Measurements from ENCODE around the gene QTRT2. TPM values are rescaled to one million over a fixed set of nuclear protein-coding genes. Genes with fewer than 3 reads are reported as not detected.

QTRT2 gene
- 10 to 100 TPM in 3 of 4 donors, 1 to 10 TPM in 1; 9.4 to 29.1 (median 21.3) TPM for total RNA-seq

DNA sequence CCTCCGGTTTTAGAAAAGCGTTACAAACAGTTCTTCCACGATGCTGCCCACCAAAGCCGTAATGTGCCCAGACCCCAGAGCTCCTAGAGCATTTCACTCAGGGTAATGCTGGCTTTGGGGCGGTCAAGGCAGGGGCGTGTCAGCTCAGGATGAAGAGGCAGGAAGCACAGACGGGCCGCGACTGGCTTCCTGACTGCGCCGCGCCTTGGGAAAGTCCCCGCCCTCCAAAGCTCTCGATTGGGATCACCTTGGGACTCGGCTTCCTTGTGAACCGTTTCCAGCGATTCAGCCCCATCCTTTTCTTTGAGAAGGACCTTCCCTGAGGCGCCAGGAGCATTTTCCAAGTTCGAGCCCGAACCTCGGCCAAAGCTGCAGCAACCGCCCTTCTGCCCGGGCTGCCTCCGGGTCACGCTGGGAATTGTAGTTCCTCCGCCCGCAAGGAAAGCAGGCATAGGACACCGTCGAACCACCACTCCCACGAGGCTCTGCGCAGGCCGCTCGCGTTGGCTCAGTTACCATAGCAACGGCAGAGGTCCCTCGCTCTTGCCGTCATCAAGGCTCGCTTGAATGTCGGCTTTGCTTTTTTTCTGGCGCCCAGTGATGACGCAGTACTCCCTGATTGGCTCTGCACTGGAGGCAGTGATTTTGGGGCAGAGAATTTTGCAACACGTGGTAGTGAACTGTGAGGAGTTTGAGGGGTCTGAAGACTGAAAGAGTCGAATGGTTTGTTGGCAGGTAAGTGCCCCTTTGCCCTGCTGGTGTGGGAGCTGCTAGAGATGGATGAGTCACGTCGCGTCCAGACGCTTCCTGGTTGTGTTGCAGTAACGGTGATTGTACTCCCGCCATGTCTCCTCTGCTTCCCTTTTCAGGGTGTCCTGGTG is at the start of gene QTRT2, which contains the start of gene CCDC191:
TSS of gene QTRT2 (plus strand) at position 608 of the 881 bp plus-strand sequence. CDS start 8,521 bp downstream, outside the sequence.
TSS of gene CCDC191 (minus strand) at position 397 of the 881 bp plus-strand sequence. CDS start at position 337, 60 bp downstream.
- H3K27ac ChIP-seq: peak within 1 kb of the TSS; percentile 62 to 89 (median 84)
- no peaks in the 10 kb centered on the region for H3K27me3 ChIP-seq
- TF ChIP-seq, protein P1, sequence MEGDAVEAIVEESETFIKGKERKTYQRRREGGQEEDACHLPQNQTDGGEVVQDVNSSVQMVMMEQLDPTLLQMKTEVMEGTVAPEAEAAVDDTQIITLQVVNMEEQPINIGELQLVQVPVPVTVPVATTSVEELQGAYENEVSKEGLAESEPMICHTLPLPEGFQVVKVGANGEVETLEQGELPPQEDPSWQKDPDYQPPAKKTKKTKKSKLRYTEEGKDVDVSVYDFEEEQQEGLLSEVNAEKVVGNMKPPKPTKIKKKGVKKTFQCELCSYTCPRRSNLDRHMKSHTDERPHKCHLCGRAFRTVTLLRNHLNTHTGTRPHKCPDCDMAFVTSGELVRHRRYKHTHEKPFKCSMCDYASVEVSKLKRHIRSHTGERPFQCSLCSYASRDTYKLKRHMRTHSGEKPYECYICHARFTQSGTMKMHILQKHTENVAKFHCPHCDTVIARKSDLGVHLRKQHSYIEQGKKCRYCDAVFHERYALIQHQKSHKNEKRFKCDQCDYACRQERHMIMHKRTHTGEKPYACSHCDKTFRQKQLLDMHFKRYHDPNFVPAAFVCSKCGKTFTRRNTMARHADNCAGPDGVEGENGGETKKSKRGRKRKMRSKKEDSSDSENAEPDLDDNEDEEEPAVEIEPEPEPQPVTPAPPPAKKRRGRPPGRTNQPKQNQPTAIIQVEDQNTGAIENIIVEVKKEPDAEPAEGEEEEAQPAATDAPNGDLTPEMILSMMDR (IDR thresholded peaks at IDR 0.05): no peak
- TF ChIP-seq POLR2A (IDR thresholded peaks at IDR 0.05) (no peak), EP300 (IDR thresholded peaks at IDR 0.05) (no peak), POLR2AphosphoS5 (IDR thresholded peaks at IDR 0.05) (peak; percentile 70)
- ATAC-seq: peak; percentile 99
- WGBS, 2 donors (ENCODE audit: low coverage in 1 of 2): 0% methylated on average over 9 to 17 of the region's 49 CpGs
- peaks cover 0 to 3% of the 10 kb centered on the region in 2 donors for H3K36me3 ChIP-seq
- peak within 1 kb of the TSS; percentile 63 for H3K4me3 ChIP-seq
- no peaks in the 10 kb centered on the region for H3K9me3 ChIP-seq
- H3K4me1 ChIP-seq: peaks cover 6 to 34% (median 7%) of the 10 kb centered on the region in 3 donors

DNA sequence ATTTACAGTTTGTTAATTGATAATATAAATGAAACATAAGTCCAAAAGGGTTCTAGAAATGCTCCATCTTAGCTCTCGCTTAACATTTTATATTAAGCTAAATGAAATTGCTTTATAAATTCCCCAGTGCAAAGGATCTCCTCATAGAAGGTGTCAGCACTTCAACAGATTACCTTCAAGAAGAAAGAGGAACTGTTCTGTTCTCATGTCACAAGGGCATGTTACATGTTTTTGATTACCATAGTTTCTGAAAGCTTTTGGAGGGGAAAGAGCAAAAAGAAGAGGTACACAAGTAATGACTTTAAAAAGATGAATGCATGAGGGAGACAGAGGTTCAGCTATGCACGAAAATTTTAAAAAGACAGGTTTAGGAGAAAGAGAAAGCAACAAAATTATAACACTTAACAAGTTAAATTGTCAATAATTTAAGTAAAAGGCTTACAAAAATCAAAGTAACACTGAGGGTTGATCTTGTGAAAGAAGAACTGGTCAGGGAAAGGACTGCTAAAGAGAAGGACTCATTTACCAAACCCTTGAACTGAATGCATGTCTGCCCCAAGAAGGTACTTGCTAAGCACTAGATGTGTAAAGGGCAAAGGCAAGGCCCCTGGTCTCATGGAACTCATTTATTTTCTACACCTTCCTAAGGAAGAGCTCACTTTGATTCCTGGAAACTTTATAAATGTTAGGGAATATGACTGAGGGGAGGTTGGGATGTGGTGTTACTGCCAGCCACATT is 45.3 kb upstream of the QTRT2 start:
- Histone ChIP-seq H3K9me3 (no peaks in the 10 kb centered on the region), H3K4me1 (no peaks in the 10 kb centered on the region), H3K4me3 (no peak overlapping the region), H3K36me3 (peaks cover 0 to 28% of the 10 kb centered on the region in 2 donors), H3K27ac (no peak overlapping the region), H3K27me3 (no peaks in the 10 kb centered on the region)
- TF ChIP-seq EP300 (IDR thresholded peaks at IDR 0.05): no peak
- no peak for ATAC-seq
- 91 to 100% methylated on average over 1 to 2 of the region's 2 CpGs for WGBS, 2 donors (ENCODE audit: low coverage in 1 of 2)

DNA sequence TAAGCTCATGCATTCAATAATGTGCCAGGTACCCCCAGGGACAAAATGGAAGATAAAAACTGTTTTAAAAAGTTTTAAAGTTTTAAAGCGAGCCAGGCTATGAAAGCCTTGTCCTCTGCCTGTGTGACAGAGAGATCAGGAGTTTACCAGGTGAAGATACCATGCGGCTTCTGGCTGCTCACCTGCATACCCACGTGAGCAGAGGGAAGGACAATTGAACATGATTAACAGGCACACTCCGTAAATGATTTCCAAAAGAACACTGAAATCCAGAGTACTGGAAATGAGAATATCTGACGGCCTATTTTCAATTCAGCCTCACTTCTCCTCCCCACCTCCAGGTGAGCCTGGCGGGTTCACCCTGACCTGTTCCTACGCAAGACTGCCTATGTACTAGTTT is 42.3 kb upstream of the QTRT2 start:
- WGBS, 2 donors (ENCODE audit: low coverage in 1 of 2): 84 to 94% methylated on average over 7 of the region's 7 CpGs
- Histone ChIP-seq H3K36me3 (peaks cover 0 to 27% of the 10 kb centered on the region in 2 donors), H3K9me3 (no peaks in the 10 kb centered on the region), H3K27me3 (no peaks in the 10 kb centered on the region), H3K27ac (no peak overlapping the region), H3K4me3 (no peak overlapping the region), H3K4me1 (no peaks in the 10 kb centered on the region)
- no peak for ATAC-seq
- TF ChIP-seq POLR2AphosphoS5 (IDR thresholded peaks at IDR 0.05): no peak
- TF ChIP-seq POLR2A (IDR thresholded peaks at IDR 0.05): no peak
- TF ChIP-seq, protein P1 (IDR thresholded peaks at IDR 0.05): no peak
- TF ChIP-seq EP300 (IDR thresholded peaks at IDR 0.05): no peak

DNA sequence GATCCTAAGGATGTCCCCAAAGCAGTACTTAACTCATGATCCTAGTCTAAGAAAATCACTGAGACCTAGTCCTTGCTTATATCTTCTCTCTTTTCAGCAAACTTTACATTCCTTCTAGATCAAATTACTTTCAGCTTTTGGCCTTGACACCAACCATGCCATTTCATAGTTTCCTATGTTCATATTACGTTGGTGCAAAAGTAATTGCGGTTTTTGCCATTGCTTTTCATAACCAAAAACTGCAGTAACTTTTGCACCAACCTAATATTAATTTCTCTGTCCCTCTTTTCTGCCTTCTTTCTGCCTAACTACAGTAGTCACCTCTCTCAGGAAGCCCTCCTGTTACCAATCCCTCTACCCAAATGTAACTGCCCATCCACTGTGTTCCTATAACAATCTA is 37.1 kb upstream of the QTRT2 start:
- H3K4me3 ChIP-seq: no peak overlapping the region

DNA sequence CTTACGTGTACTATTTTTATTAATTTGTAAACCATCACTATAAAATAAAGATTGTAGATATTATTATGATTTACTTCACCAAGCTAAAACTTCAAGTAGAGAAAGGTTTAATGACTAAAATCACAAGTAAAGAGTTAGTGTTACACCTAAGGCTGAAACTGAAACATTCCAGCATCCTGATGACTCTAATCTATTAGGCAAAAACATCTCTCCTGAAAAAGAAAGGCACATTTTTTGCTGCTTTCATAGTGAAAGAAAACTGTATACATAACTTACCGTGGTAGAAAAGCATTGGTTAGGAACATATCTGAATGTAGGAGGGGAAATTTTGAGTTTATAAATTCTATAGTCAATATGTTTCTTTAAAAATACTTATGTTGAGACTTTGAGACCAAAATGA is 35.6 kb upstream of the QTRT2 start:
- H3K4me1 ChIP-seq: no peaks in the 10 kb centered on the region
- ATAC-seq: no peak
- no peaks in the 10 kb centered on the region for H3K9me3 ChIP-seq
- H3K27ac ChIP-seq: no peak overlapping the region
- no peaks in the 10 kb centered on the region for H3K27me3 ChIP-seq
- no peaks in the 10 kb centered on the region for H3K36me3 ChIP-seq
- TF ChIP-seq POLR2A (IDR thresholded peaks at IDR 0.05): no peak
- no peak for TF ChIP-seq EP300 (IDR thresholded peaks at IDR 0.05)
- TF ChIP-seq, protein P1 (IDR thresholded peaks at IDR 0.05): no peak
- no peak for TF ChIP-seq POLR2AphosphoS5 (IDR thresholded peaks at IDR 0.05)
- no peak overlapping the region for H3K4me3 ChIP-seq
- WGBS, 2 donors (ENCODE audit: low coverage in 1 of 2): 49 to 73% methylated on average over 2 of the region's 2 CpGs

More for the DNA sequence above, 37.1 kb upstream of the QTRT2 start:
- TF ChIP-seq EP300 (IDR thresholded peaks at IDR 0.05) (no peak), POLR2A (IDR thresholded peaks at IDR 0.05) (no peak), POLR2AphosphoS5 (IDR thresholded peaks at IDR 0.05) (no peak)
- TF ChIP-seq, protein P1 (IDR thresholded peaks at IDR 0.05): no peak
- no peaks in the 10 kb centered on the region for H3K9me3 ChIP-seq
- H3K27ac ChIP-seq: no peak overlapping the region
- 100% methylated on average over 2 of the region's 2 CpGs for WGBS, 2 donors (ENCODE audit: low coverage in 1 of 2)
- H3K4me1 ChIP-seq: no peaks in the 10 kb centered on the region
- ATAC-seq: no peak
- H3K36me3 ChIP-seq: peaks cover 0 to under 1% of the 10 kb centered on the region in 2 donors
- no peaks in the 10 kb centered on the region for H3K27me3 ChIP-seq
